Measurements from ENCODE around the gene ZFYVE27.

- TF ChIP-seq POLR2A (IDR thresholded peaks at IDR 0.05) (no peak), CTCF (IDR thresholded peaks at IDR 0.05) (peak in 5 of 7 experiments; percentile 72 to 90 (median 84)), EP300 (IDR thresholded peaks at IDR 0.05) (no peak)
Observed at GRCh38 chr10:97791824-97792721, 55.1 kb downstream of the ZFYVE27 start.

Measured in stomach (tissue), 4 donors.